GM19193 (cell line): ENCODE data around the gene FAM47E.

ENCODE experiments used
- POLR2A ChIP-seq: IDR thresholded peaks from 4 replicates; pipeline ENCODE4 v1.6.1; 2011; ENCODE audit not compliant: insufficient read depth, insufficient read length; ENCODE audit errors: extremely low read depth

FAM47E gene

GRCh38 chr4:76238701-76239100 lies 12.8 kb upstream of the FAM47E start:
- TF ChIP-seq POLR2A = no peak

GRCh38 chr4:76240236-76240635 lies 11.3 kb upstream of the FAM47E start:
- TF ChIP-seq POLR2A = no peak

- TF ChIP-seq POLR2A = no peak
These were observed 5.5 kb upstream of the FAM47E start for GRCh38 chr4:76246025-76246424.

- TF ChIP-seq POLR2A = no peak
These were observed 4.7 kb upstream of the FAM47E start for GRCh38 chr4:76246852-76247251.

GRCh38 chr4:76250962-76251361 lies 559 bp upstream of the FAM47E start:
- TF ChIP-seq POLR2A = no peak

- TF ChIP-seq POLR2A = no peak
These were observed 741 bp downstream of the FAM47E start for GRCh38 chr4:76252271-76252653.

- no peak for TF ChIP-seq POLR2A
These were observed 2.0 kb downstream of the FAM47E start for GRCh38 chr4:76253511-76253910.

- TF ChIP-seq POLR2A = no peak
These were observed 4.5 kb downstream of the FAM47E start for GRCh38 chr4:76256032-76256431.

- TF ChIP-seq POLR2A = no peak
These were observed 5.4 kb downstream of the FAM47E start for GRCh38 chr4:76256968-76257367.

- TF ChIP-seq POLR2A = no peak
These were observed 6.3 kb downstream of the FAM47E start for GRCh38 chr4:76257824-76258223.

- no peak for TF ChIP-seq POLR2A
These were observed 9.1 kb downstream of the FAM47E start for GRCh38 chr4:76260571-76260970.

GRCh38 chr4:76265631-76266218 lies 14.2 kb downstream of the FAM47E start:
- no peak for TF ChIP-seq POLR2A

- no peak for TF ChIP-seq POLR2A
These were observed 15.1 kb downstream of the FAM47E start for GRCh38 chr4:76266627-76267026.

- no peak for TF ChIP-seq POLR2A
These were observed 16.3 kb downstream of the FAM47E start for GRCh38 chr4:76267811-76268210.

GRCh38 chr4:76270244-76271175 lies 19.0 kb downstream of the FAM47E start:
- no peak for TF ChIP-seq POLR2A

- TF ChIP-seq POLR2A = no peak
These were observed 19.7 kb downstream of the FAM47E start for GRCh38 chr4:76271248-76271647.
